ENCODE measurements around the gene SEMA3G.

The SEMA3G gene

DNA sequence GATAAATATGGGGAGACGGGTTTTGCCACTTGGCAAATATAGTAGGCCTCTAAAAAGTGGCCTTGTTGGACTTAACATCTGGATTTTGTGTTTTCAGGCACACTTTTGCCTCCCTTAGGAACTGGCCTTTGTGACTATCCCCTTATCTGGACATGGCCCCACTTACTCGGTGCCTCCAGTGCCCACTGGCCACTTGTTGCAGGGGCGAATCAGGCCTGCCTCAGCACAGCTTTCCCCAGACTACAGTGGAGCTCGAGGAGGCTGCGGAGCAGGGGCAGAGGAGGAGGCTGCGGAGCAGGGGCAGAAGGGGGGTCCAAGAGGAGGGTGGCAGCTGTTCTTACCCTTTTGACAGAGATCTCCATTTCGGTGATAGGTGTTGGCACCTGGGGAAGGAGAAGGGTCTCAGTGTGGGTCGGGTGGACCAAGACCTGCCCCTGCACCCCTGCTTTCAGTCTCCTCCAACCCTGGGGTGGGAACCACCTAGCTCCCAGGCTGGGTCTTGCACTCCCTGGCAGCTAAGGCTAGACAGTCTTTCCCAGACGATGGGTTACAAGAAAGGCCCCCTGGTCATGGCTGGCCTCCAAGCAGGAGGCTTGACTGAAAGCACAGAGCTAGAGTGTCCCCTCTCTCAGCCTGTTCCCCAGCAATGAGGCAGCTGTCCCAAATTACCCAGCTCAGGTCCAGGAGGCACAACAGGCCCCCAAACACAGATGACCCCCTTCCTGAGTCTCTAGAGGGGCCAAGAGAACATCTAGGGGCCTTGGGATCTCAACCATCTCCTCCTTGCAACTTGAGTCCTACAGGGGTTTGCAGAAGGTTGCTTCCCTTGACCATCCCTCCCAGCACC is 6.1 kb downstream of the SEMA3G start:
- DNase-seq = no peak

DNA sequence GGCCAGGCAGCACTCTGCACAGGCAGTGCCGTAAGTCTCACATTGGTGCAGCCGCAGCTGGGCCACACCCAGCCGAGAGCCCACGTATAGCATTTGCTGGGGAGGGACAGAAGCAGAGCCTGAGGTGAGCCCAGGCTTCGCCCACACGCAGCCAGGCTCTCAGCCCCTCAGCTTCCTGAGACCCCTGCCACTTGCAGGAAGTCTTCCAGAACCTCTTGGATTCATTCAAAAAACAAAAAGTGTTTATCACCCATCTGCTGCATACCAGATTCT is 6.9 kb downstream of the SEMA3G start:
- DNase-seq = no peak

DNA sequence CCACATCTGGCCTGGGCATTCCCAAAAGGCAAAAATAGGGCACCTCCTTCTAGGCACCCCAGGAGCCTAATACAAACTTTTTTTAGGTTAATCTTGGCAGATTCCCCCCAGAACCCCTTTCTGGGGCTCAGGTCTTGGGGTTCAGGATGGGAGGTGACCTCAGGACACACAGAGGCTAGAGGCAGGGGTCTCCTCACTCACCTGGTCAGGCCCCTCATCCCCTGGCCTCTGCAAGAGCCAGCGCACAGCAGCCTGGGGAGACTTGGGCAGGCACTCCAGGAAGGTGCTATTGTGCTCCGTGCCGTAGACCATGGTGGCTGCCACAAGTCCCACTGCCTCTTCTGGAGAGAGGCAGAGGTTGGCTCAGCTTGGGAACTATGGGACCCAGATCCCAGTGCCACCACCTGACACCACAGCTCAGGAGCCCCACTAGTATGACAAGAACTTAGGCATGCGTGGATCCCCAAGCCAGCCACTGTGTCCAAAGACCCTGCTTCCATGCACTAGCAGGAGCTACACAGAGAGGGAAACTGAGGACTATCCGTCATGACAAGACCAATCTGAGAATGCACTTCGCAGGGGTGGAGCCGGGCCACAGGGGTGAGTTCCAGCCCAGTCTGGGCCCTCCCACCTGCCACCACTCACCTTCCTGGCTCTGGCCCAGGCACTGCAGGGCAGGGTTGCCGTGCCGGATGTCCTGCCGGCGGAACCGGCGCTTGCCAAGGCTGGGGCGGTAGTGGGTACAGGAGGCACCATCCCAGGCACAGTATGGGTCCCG is 7.4 kb downstream of the SEMA3G start:
- DNase-seq = no peak

DNA sequence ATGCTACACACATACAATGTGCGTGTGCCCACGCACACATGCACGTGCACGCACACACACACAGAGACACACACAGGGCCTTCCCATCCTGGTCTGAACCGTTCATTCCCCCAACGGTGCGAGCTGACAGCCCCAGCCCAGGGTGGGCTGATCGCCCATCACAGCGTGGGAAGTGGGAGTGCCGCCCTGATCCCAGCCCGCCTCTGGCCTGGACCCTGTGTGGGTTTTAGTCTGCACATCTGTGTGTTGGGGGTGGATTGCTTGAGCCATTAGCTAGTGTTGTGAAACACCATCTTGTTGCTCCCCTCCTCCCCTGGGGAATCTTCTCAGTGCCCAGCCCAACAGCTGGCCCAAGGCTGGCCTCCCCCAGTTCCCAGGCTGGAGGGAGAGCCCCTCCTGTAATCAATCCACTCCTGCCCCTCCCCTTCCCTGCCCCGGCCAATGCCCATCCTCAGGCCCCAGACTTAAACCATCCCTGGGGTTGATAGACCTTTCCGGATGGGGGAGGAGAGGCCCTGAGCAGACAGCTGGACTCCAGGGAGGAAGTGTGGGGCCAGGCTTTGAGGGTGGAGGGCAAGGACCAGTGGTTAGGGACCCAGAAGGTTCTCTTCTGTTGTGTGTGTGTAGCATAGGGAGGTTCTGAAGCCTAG is 8.3 kb downstream of the SEMA3G start:
- no peak for DNase-seq

DNA sequence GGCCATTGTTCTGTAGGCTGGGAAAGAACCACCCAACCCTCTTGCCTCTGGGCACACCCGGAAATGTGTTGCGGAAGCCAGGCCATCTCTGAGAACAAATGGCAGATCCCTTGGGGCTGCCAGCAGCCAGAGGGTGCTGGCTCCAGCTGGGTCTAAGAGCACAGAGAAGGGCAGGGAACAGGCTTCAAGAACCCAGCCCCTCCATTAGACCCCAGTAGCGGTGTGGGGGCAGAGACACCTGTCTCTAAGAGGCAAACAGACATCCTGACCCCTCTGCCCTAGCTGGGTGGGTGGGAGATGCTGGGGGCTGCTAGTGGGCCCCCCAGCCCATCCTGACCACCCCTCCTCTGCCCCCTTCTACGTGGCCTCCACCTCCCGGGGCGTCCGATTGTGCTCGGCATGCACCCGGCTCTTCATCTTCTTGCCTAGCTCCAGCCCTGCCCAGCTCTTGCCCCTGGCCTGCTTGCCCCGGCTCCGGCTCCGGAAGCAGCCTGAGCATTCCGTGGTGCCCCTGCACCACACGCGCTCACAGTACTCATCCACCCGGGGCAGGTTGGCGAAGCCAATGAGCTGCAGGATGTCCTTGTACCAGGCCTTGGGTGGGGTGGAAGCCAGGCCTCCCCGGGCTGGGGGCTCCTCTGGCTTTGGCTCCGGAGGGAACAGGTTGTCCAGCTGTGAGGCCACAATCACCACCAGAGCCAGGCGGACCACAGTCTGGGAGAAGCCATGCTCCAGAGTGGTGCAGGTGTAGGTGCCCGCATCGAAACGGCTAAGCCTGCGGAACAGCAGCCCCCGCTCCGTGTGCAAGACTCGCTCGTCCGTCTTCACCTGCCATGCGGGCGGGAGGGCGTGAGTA is 9.4 kb downstream of the SEMA3G start:
- DNase-seq = no peak

DNA sequence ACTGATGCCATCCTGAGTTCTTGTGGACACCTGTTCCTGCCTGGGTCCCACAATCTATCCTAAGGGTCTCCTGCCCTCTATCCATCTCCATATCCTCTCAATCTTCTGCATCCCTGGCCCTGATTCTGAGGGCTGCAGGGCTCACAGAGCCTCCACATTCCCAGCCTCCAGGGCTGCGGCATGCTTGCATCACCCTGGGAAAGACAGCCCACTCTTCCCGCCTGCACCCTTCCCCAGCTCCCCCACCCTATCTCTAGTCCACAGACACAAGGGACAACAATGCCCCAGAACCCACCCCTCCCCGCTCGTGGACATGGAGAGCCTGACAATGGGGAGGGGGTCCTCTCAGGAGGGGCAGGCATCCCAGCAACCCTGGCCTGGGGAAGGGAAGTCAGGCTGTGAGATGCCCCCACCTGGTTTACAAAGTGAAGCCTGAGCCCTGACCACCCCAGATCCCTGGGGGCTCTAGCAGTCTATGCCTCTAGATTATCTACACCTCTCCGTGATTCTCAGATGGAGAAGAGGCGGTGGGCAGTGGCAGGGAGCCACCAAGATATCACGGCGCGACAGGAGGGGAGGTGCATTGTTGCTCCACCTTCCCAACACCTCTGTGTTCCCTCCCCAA is 10.3 kb downstream of the SEMA3G start:
- DNase-seq = no peak

DNA sequence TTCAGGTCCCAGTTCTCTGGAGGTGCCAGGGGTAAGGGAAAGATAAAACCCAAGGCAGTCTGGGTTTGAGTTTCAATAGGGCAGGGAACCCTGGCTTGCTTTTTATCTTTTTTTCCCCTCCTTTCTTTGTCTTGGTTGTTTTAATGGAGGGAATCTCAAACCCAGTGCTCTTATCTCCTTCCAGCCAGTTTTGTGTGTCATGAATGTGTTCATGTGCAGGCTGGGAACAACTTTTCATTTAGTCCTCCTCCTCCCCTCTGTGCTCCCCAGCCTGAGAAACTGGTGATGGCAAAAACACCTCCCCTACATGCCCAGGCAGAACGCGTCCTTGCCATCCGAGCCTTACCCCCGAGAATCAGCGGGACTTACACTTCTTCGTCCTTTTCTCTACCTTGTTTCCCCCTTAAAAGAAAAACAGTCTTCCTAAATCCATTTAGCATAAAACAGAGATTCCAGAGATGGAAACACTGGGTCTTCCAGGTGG is 10.9 kb downstream of the SEMA3G start:
- DNase-seq = no peak

DNA sequence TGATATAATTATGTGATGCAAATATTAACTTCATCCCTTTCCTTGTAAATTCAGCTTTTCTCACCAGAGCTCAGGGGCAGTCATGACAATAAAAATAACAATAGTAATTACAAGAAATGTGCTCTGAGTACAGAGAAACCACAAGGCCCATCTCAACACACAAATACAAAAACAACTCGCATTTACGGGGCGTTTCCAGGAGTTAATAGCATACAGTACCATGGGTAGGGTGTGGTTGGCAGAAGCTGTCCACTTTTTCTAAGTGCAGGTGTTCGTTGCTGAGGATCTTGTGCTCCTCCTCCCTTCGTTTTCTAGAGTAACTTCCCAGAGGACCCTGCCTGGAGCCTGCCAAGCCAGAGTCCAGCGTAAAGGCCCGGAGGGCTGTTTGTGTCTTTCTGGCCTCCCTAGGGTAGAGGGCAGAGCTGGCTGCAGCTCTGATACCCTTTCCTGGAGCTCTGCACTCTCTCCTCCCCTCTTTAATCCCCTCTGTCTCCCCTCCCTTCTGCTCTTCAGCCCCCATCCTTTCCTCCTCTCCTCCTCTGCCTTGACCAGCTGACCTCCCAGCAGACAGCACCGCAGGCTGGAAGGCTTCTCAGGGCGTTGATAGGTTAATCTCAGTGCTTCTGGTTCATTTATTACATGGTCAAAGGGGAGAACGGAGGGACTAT is 11.4 kb downstream of the SEMA3G start:
- peak; percentile 22 for DNase-seq

DNA sequence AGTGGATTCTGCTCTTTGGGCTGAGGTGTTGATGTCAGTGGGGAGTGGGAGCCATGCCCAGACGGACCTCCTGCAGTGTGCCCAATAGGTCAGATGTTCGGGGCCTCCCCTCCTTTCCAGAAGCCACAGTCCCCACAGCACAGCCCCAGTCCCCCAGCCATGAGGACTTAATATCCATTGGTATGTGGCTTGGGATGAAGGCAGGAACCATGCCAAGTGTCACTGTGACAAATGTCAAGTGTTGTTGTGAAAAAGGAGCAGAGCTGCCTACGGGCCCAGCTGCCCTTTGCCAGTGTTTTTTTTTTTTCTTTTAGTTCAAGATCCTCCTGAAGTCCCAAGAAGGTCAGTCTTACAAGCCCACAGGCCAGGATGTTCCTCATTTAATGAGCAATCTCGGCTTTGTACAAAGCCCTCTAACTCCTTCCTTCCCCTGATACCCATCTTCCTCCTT is 12.2 kb downstream of the SEMA3G start:
- DNase-seq = no peak

DNA sequence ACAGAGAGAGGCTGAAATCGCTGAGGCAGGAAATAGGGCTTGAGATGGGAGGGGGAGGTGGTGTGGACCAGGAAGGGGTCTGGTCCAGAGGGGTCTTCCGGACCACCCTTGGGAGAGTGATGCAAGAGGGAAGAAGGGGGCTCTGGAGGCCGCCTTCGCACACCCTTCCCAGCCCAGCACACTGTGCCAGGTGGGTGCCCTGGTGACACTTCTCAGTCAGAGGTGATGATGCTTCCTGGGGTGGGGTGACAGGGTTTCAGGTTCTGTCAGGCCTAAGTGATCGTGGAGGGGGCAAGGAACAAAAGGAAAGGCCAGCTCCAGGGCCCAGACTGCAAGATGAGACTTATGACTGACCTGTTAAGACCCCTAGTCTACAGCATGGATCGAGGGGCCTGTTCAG is 12.7 kb downstream of the SEMA3G start:
- no peak for DNase-seq

DNA sequence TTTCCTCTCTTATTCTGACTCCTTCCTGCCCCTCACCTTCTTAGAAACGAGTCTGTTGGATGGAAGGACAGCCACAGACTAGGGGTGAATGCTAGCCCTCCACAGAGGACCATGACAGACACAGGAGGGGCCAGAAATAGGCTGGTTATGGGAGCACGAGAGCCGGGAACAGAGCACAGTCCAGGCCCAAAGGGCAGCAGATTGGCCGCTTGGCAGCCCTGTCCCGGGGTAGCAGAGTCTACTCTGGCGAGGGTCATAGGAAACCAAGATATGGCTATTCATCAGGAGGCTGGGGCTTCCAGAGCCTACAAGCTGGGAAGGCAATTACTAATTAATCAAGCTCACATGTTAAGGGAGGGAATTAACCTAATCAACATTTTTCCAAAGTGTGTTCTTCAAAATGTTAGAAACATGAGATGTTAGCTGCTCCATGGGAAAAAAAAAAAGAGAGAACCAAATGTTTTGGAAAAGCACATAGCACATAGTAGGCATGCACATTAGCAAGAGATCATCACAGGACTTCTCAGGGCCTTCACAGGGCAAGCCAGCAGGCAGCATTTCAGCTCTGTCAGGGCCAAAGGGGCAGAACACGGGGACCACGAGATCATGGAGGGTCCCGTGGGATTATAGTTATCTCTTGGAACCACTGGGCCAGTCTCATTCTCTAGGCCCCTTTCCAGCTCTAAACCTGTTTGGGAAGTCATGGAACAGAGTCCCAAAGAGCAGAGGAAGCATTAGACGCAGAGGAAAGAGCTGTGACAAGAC is 13.3 kb downstream of the SEMA3G start:
- DNase-seq = no peak

DNA sequence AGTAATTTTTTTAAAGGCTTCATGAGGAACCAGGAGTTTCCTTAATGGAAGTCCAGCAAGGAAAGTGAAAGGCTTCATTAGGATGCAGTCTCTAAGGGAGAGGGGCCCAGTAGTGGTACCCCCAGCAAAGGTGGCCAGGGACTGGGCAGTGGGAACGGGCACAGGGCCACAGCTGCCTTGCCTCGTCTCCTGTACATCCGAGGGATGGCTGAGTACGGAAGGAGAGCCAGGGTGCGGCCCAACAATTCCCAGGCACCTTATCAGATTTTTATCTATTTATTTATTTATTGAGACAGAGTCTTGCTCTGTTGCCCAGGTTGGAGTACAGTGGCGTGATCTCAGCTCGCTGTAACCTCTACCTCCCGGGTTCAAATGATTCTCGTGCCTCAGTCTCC is 14.5 kb downstream of the SEMA3G start:
- DNase-seq = no peak

DNA sequence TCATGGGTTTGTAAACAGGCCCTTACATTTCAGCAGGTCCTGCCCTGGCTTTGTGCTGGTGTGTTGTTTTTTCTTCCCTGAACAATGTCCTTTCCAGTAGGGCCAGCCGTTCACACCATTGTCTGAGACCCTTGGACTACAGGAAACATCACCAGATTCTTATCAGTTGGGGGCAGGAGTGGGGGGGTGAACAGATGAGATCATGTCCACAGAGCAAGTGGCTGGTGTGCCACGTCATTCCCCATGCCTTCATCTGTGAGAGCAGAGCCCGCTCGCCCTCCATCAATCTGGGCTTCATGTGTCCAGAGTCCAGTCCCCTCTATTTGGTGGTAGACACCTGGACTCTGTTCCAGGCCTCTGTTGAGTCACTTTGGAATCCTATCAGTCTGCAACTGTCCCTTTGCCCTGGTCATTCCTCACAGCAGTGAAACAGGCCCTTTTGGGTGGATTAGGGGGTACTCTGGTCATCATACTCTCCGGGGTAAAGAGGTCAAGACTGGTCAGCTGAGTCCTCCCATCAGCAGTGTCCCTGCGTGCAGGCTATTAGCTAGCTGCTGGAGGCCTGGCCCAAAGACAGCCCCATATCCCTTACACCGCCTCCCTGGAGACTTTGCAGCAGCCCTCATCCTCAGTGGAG is 15.0 kb downstream of the SEMA3G start:
- no peak for DNase-seq

DNA sequence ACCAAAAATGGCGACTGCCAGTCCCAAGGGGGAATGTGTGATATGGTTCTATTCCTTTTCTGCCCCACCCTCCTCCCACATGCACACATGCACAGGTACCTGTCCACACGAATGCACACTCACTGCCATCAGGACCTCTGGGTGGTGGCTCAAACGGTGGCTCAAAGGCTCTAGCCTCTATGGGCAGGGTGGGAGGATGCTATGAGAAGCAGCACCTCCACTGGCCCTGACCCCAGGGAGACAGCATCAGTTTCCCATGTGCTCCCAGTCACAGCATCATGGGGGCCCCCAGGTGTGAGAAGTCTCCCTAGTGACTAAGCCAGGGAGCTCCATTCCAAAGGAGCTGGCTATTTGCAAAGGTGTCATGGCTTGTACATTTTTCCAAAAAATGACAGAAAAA is 15.9 kb downstream of the SEMA3G start:
- DNase-seq = no peak

DNA sequence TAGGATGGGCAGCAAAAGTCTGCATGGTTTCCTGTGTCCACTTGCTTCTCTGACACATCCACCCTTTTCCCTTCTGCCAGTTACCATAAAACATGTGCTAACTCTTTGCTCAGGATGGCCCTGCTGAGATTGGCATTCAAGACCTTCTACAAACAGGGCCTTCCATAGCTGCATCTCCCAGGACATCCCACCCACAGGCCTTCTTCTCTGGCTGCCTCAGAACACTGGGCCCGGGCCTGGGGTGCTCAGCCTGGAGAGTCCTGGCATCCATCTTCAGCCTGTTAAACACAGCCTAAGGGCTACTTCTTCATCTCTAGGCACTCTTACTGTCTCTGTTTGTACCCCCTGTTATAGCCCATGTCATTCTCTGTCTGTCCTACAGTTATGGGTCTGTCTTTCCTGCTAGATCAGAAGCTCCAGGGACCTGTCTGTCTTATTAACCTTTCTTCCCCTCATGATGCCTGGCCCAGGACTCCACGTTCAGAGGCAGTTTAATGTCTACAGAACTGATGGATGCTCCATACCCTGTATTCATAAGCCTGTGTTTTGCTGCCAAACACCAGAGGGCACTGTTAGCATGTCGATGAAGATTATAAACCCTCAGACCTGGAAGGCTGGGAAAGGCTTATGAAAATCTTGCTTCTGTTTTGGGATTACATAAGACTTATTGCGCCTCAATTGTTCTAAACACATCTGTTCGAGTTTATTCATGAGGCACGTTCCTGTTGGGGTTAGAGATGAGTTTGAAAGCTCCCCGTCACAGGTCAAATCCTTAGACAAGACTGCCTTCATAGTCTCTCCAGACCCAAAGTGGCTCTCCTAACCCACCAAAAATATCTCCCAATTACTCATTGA is 16.5 kb downstream of the SEMA3G start:
- peak; percentile 49 for DNase-seq

DNA sequence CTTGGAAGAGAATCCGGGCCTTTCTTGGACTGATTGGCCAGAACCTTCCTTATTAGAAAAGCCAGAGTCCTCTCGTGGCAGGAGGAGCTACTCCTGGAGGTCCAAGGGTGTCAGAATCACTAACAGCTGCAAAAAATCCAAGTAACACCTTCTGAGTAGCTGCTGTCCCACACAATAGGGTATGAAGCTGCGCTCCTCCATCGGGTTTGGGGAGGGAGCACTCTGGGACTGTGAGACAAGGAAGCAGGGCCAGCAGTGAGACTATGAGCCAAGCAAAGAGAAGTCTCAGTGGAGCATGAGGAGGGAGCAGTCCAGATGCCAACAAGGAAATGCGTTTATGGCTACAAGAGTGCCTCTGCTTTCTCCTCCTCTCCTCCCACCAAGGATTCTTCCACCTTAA is 21.7 kb downstream of the SEMA3G start:
- DNase-seq = no peak

DNA sequence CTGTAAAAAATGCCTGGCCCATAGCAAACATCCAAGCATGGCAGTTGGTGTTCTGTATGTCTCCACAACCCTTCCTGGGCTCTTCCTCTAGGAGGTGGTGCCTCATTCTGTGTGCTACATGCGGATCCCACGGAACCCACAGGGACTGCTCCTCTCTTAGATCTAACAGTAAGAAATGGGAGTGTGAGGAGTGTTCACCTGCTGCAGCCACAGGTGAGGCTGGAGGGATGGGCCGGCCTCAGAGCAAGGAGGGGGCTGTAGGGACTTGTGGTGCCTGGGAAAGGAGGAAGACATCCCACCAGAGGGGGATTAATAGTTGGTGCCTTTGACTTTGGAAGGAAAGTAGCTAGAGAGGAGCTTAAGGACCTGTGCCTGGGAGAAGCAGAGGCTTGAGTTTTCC is 22.2 kb downstream of the SEMA3G start:
- DNase-seq = no peak

DNA sequence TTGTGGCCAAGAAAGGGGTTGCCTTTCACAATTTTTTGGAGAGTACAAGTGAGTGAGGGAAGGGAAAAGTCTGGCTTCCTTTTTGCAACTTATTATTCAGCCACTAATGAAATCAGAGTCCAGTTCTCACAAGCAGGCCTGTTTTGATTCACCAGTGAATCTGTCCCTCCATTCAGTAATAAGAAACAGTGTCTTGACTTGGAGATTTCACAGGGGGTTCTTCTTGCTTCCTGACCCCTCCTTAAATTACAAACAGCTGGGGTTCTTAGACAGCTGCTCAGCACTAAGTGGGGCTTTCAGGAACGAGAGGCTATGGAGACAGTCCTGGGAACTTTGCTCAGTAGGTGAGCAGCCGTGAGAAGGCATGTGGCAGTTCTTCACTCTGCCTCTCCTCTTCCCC is 24.5 kb downstream of the SEMA3G start:
- DNase-seq = no peak

DNA sequence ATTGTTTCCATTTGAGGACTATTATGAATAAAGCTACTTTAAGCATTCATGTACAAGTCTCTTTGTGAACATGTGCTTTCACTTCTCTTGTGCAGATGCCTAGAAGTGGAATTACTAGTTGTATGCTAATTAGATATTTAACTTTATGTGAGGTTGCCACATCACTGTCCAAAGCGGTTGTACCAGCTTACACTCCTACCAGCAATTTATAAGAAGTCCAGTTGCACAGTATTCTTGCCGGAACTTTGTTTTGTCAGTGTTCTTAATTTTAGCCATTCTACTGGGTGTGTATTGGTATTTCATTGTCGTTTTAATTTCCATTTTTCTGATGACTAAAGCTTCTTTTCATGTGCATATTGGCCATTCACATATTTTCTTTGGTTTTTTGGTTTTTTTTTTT is 29.1 kb downstream of the SEMA3G start:
- no peak for DNase-seq

DNA sequence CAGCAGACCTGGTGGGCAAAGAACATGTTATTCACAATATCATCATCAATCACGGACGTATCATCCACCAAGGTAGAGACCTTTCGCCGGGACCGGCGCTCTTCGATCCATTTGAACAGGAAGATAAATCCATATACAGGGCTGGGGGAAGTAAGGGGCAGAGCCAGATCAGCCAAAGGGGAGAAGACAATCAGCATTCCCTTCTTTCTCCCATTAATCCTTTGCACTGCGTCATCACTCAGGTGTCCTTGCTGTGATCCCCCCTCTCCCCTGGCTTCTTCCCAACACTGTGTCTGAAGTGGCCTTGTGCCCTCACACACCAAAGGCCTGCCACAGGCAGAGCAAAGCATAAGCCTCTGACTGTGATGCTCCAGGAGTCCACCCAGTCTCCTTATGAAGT is 36.4 kb downstream of the SEMA3G start:
- no peak for DNase-seq

Measured in activated CD4-positive, alpha-beta T cell treated with anti-CD3 and anti-CD28 coated beads, Interleukin-2, amount 50 U/mL, for 16 hours (primary cell).